HT1080 (cell line): ENCODE results near the gene PIK3C3. TPM values are rescaled to one million over a fixed set of nuclear protein-coding genes. Genes with fewer than 3 reads are reported as not detected.

Source experiments
- DNase-seq: peaks from one replicate; pipeline ENCODE4 v3.0.0-alpha.2; 2015; ENCODE audit warnings: low read depth
- total RNA-seq: library from RNA; depleted of rRNA; stranded (reverse); fragments of >200 nt; shearing (Covaris generic); gene quantifications from 2 replicates; pipeline ENCODE4 v1.2.3, GENCODE V29; 2014

Gene PIK3C3
- total RNA-seq, 1 experiment from 2014 or later: 37.6 TPM

DNA sequence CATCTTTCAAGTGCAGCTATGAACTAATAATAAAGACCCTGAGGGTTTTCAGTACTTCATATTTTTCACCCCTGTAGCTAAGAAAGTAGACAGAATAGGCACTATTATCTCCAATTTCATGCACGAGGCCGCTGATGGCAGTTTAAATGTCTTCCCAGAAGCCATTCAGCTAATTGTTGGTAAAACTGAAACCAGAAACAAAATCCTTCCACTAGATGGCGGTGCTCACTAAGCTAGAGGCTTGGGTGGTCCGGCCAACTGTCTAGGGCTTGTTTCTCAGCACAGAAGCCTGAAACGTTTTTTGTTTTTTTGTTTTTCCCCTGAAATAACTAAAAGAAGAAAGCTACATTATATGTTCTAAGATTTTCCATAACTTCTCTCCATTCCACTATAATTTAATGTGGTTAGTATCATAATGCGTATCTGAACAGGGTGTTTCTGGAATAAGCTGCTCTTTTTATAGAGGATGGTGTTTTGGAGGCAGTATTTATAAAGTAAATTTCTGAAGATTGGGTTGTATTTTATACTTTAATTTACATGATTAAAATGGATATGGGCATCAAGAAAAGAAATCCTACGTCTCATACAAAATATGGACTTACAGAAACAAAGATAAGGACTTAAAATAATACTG is 159.4 kb downstream of the PIK3C3 start:
- peak; percentile 77 for DNase-seq

DNA sequence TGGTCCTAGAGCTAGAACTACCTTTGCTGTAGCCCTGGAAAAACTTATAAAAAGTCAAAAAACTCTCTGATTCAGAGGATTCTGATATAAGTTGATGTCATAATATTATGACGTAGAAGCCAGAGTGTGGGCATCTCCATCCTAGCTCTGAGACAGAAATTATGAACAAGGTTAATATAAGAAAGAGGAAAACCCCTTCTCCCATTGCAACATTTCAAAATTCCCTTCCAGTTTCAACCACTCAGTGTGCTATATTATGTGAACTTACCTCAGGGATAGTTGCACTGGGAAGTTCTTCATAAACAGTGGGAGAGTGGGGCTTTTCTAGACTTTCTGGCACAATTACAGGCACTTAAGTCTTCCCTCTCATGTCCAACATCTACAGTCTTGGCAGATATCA is 171.6 kb downstream of the PIK3C3 start:
- DNase-seq: no peak

DNA sequence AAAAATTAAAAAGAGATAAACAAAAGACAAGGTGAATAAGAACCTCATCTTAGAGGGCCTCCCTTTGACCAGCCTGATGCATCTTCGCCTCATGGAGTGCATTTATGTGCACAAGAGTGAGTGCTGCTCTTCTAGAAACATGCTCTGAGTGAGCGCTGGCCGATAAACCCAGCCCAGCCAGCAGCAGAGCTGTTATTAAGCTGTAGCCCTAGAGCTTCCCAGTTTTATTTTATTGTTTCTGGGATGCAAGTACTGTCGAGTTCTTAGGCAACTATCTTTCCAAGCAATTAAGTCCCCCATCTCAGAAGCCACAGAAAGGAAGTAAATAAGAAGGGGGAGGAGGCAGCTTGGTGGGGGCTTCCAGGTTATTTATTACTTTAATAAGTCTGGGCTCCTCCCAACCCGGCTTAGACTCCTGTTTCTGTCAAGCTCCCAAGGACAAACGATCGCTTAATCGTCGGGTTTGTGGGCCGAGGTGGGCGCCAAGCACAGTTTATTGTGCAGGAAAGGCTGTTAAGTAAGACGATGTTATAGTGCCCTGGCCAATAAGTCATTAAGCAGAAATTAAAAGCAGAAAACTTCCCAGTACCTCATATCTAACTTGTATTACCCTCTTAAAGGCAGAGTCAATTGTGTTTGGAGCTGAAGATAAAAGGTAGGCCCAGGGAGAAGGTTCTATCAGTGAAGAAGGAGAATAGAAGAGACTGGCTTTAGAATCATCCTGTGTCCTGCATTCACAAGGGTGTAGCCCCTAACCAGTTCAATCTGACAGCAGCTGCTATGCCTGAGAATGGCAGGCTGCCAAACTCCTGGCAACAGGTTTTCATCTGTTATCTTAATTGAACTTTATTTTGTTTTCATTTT is 176.3 kb downstream of the PIK3C3 start:
- DNase-seq: no peak

DNA sequence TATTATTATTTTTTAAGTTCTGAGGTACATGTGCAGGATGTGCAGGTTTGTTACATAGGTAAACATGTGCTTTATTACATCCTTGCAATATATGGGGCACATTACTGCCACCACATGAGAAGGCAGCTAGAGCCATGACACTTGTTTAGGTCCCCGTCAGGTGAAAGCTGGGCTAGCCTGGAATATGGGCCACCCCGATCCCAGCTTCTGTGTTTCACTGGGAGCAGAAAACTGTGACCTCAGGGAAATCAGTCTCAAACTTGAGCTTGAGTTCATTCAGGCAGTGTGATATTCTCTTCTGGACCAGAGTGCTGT is 176.9 kb downstream of the PIK3C3 start:
- no peak for DNase-seq
